HepG2 (cell line): Measurements from ENCODE around the gene MTCH1. TPM values are rescaled to one million over a fixed set of nuclear protein-coding genes. Genes with fewer than 3 reads are reported as not detected.

Source experiments
- BCL6 ChIP-seq: IDR thresholded peaks from 2 replicates; pipeline ENCODE4 v1.6.1; 2016; ENCODE audit warnings: missing genetic modification reagents, missing compliant biosample characterization
- DNMT1 ChIP-seq: sonication (generic); formaldehyde crosslinking; IDR thresholded peaks from 2 replicates; pipeline ENCODE4 v1.5.1; 2020; ENCODE audit warnings: mild to moderate bottlenecking, missing genetic modification reagents
- IKZF1 ChIP-seq: fragments of 450-650 bp; IDR thresholded peaks from 2 replicates; pipeline ENCODE4 v1.7.1; 2016
- SMAD3 ChIP-seq: sonication (generic); formaldehyde crosslinking; IDR thresholded peaks from 2 replicates; pipeline ENCODE4 v1.4.0; 2020; ENCODE audit warnings: missing genetic modification reagents
- SMAD9 ChIP-seq: sonication (generic); formaldehyde crosslinking; IDR thresholded peaks from 2 replicates; pipeline ENCODE4 v1.5.1; 2020; ENCODE audit warnings: mild to moderate bottlenecking, missing genetic modification reagents
- ZMYM2 ChIP-seq: sonication (generic); formaldehyde crosslinking; IDR thresholded peaks from 2 replicates; pipeline ENCODE4 v1.8.0; 2022; ENCODE audit warnings: mild to moderate bottlenecking, missing genetic modification reagents
- ZNF230 ChIP-seq: sonication (generic); formaldehyde crosslinking; IDR thresholded peaks from 2 replicates; pipeline ENCODE4 v1.4.0; 2020; ENCODE audit warnings: mild to moderate bottlenecking, missing genetic modification reagents
- ZNF343 ChIP-seq: sonication (generic); formaldehyde crosslinking; IDR thresholded peaks from 2 replicates; pipeline ENCODE4 v1.4.0; 2020; ENCODE audit warnings: mild to moderate bottlenecking, missing genetic modification reagents
- ZNF605 ChIP-seq: sonication (generic); formaldehyde crosslinking; IDR thresholded peaks from 2 replicates; pipeline ENCODE4 v1.8.0; 2022; ENCODE audit warnings: mild to moderate bottlenecking, missing genetic modification reagents
- ZNF619 ChIP-seq: sonication (generic); formaldehyde crosslinking; IDR thresholded peaks from 2 replicates; pipeline ENCODE4 v1.4.0; 2020; ENCODE audit warnings: mild to moderate bottlenecking, missing genetic modification reagents
- ZNF672 ChIP-seq: sonication (generic); formaldehyde crosslinking; IDR thresholded peaks from 2 replicates; pipeline ENCODE4 v1.8.1; 2022; ENCODE audit warnings: missing genetic modification reagents
- ZNF761 ChIP-seq: sonication (generic); formaldehyde crosslinking; conservative IDR thresholded peaks from 2 replicates; pipeline ENCODE4 v1.4.0; 2020; ENCODE audit warnings: mild to moderate bottlenecking, missing genetic modification reagents
- polyA plus RNA-seq, 8 experiments: library from polyadenylated mRNA; depleted of rRNA in 3 of 8; stranded (reverse) in 7 of 8; unstranded in 1 of 8; fragments of >200 nt; fragmentation: Illumina TruSeq in 4 of 8; extraction: Trizol in 4 of 8; gene quantifications; 2 replicates each; pipeline versions ENCODE4 v1.2.1 to v1.2.3, GENCODE V29; 2011 to 2016; ENCODE audit warnings: low read depth in 4 of 8, missing spikeins in 1 of 8, mixed read lengths in 1 of 8; ENCODE audit not compliant: insufficient read depth in 1 of 8
- total RNA-seq, 5 experiments: library from RNA; depleted of rRNA; stranded (reverse); fragments of >200 nt; fragmentation: Illumina TruSeq; extraction: Trizol; gene quantifications; 2 replicates each; pipeline ENCODE4 v1.2.3, GENCODE V29; 2016; ENCODE audit warnings: low read depth in 1 of 5
- TF ChIP-seq, protein P1 (sequence below): fragments of 450-650 bp; IDR thresholded peaks from 2 replicates; pipeline ENCODE4 v1.6.1; 2017; ENCODE audit warnings: mild to moderate bottlenecking
- TF ChIP-seq, protein P2 (sequence below): sonication (generic); formaldehyde crosslinking; IDR thresholded peaks from 2 replicates; pipeline ENCODE4 v1.5.1; 2020; ENCODE audit warnings: mild to moderate bottlenecking, missing genetic modification reagents, moderate library complexity
- TF ChIP-seq, protein P3 (sequence below): sonication (generic); formaldehyde crosslinking; IDR thresholded peaks from 2 replicates; pipeline ENCODE4 v1.4.0; 2020; ENCODE audit warnings: missing genetic modification reagents, borderline replicate concordance
- TF ChIP-seq, protein P4 (sequence below): sonication (generic); formaldehyde crosslinking; IDR thresholded peaks from 2 replicates; pipeline ENCODE4 v1.8.1; 2023; ENCODE audit warnings: mild to moderate bottlenecking, inconsistent platforms, moderate library complexity, missing genetic modification reagents, borderline replicate concordance
- TF ChIP-seq, protein P5 (sequence below): sonication (generic); formaldehyde crosslinking; IDR thresholded peaks from 2 replicates; pipeline ENCODE4 v1.5.1; 2020; ENCODE audit warnings: missing genetic modification reagents, mild to moderate bottlenecking, borderline replicate concordance

The MTCH1 gene
- total and polyA plus RNA-seq, 2 of the 13 experiments (the other 11 are each of a cell fraction or from before 2014, with no cell fraction given): 86.2 to 144 TPM

DNA sequence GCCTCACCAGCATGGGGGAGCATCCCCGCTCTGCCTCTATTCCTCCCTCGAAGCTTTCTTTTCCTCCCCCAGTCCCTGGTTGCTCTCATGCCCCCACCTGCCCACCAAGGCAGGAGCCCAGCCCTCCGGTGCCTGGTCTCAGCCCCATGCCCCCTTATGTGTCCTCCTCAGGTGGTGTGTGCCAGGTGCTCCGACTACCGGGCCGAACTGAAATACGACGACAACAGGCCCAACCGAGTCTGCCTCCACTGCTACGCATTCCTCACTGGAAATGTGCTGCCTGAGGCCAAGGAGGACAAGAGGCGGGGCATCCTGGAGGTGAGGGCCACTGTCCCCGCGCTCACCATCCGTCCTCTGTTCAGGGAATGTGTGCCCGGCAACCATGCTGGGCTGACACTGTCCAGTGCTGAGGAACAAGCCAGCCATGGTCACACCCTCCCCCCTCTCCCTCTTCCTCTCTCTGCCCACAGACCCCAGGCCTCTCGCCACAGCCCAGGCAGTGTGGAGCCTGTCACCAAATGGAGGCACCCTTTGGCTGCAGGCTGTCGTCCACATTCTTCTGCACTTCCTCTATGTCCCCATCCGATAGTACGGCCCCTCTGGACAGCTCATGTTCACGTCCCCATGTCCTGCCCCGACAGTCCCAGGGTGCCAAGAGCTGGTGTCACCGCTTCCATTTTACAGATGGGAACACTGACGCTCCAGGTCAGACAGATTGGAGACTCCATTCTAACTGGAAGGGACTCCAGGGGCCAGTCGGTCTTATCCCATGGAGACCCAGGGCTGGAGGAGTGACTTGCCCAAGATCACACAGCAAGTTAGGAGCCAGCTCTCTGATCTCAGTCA lies 39.8 kb upstream of the MTCH1 start (continued):
- TF ChIP-seq, protein P1, sequence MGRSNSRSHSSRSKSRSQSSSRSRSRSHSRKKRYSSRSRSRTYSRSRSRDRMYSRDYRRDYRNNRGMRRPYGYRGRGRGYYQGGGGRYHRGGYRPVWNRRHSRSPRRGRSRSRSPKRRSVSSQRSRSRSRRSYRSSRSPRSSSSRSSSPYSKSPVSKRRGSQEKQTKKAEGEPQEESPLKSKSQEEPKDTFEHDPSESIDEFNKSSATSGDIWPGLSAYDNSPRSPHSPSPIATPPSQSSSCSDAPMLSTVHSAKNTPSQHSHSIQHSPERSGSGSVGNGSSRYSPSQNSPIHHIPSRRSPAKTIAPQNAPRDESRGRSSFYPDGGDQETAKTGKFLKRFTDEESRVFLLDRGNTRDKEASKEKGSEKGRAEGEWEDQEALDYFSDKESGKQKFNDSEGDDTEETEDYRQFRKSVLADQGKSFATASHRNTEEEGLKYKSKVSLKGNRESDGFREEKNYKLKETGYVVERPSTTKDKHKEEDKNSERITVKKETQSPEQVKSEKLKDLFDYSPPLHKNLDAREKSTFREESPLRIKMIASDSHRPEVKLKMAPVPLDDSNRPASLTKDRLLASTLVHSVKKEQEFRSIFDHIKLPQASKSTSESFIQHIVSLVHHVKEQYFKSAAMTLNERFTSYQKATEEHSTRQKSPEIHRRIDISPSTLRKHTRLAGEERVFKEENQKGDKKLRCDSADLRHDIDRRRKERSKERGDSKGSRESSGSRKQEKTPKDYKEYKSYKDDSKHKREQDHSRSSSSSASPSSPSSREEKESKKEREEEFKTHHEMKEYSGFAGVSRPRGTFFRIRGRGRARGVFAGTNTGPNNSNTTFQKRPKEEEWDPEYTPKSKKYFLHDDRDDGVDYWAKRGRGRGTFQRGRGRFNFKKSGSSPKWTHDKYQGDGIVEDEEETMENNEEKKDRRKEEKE: no peak
- 0 out of 2 replicates have a peak, but pooled peaks have one; percentile 45 for TF ChIP-seq ZNF672 (CRISPR knock-in tag)
- no peak for TF ChIP-seq ZNF761 (CRISPR knock-in tag)
- TF ChIP-seq, protein P2, sequence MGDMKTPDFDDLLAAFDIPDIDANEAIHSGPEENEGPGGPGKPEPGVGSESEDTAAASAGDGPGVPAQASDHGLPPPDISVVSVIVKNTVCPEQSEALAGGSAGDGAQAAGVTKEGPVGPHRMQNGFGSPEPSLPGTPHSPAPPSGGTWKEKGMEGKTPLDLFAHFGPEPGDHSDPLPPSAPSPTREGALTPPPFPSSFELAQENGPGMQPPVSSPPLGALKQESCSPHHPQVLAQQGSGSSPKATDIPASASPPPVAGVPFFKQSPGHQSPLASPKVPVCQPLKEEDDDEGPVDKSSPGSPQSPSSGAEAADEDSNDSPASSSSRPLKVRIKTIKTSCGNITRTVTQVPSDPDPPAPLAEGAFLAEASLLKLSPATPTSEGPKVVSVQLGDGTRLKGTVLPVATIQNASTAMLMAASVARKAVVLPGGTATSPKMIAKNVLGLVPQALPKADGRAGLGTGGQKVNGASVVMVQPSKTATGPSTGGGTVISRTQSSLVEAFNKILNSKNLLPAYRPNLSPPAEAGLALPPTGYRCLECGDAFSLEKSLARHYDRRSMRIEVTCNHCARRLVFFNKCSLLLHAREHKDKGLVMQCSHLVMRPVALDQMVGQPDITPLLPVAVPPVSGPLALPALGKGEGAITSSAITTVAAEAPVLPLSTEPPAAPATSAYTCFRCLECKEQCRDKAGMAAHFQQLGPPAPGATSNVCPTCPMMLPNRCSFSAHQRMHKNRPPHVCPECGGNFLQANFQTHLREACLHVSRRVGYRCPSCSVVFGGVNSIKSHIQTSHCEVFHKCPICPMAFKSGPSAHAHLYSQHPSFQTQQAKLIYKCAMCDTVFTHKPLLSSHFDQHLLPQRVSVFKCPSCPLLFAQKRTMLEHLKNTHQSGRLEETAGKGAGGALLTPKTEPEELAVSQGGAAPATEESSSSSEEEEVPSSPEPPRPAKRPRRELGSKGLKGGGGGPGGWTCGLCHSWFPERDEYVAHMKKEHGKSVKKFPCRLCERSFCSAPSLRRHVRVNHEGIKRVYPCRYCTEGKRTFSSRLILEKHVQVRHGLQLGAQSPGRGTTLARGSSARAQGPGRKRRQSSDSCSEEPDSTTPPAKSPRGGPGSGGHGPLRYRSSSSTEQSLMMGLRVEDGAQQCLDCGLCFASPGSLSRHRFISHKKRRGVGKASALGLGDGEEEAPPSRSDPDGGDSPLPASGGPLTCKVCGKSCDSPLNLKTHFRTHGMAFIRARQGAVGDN (CRISPR knock-in tag): peak; percentile 50; the same call in 1 of the 2 replicates
- no peak for TF ChIP-seq ZNF230 (CRISPR knock-in tag)
- TF ChIP-seq ZNF605 (CRISPR knock-in tag): no peak
- no peak for TF ChIP-seq SMAD9 (CRISPR knock-in tag)
- TF ChIP-seq, protein P3, sequence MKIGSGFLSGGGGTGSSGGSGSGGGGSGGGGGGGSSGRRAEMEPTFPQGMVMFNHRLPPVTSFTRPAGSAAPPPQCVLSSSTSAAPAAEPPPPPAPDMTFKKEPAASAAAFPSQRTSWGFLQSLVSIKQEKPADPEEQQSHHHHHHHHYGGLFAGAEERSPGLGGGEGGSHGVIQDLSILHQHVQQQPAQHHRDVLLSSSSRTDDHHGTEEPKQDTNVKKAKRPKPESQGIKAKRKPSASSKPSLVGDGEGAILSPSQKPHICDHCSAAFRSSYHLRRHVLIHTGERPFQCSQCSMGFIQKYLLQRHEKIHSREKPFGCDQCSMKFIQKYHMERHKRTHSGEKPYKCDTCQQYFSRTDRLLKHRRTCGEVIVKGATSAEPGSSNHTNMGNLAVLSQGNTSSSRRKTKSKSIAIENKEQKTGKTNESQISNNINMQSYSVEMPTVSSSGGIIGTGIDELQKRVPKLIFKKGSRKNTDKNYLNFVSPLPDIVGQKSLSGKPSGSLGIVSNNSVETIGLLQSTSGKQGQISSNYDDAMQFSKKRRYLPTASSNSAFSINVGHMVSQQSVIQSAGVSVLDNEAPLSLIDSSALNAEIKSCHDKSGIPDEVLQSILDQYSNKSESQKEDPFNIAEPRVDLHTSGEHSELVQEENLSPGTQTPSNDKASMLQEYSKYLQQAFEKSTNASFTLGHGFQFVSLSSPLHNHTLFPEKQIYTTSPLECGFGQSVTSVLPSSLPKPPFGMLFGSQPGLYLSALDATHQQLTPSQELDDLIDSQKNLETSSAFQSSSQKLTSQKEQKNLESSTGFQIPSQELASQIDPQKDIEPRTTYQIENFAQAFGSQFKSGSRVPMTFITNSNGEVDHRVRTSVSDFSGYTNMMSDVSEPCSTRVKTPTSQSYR: no peak
- TF ChIP-seq IKZF1: no peak
- TF ChIP-seq ZMYM2 (CRISPR knock-in tag): no peak
- TF ChIP-seq, protein P4, sequence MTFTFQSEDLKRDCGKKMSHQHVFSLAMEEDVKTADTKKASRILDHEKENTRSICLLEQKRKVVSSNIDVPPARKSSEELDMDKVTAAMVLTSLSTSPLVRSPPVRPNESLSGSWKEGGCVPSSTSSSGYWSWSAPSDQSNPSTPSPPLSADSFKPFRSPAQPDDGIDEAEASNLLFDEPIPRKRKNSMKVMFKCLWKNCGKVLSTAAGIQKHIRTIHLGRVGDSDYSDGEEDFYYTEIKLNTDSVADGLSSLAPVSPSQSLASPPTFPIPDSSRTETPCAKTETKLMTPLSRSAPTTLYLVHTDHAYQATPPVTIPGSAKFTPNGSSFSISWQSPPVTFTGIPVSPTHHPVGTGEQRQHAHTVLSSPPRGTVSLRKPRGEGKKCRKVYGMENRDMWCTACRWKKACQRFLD: no peak
- TF ChIP-seq, protein P5, sequence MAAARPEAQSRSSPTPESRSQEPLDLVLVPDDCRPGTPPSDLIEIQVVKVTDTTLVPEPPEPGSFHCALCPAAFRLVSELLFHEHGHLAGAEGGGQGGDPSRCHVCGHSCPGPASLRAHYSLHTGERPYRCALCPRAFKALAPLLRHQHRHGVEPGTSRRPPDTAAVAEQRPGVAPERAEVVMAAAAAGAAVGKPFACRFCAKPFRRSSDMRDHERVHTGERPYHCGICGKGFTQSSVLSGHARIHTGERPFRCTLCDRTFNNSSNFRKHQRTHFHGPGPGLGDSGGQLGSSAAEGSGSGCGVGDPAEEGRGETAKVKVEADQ: no peak
- TF ChIP-seq ZNF343 (CRISPR knock-in tag): peak; percentile 22; the same call in 1 of the 2 replicates
- TF ChIP-seq BCL6 (CRISPR knock-in tag): 0 out of 2 replicates have a peak, but pooled peaks have one; percentile 11
- no peak for TF ChIP-seq DNMT1 (CRISPR knock-in tag)
- TF ChIP-seq ZNF619 (CRISPR knock-in tag): no peak
- TF ChIP-seq SMAD3 (CRISPR knock-in tag): no peak
